Fibroblast of villous mesenchyme (primary cell): ENCODE results near the gene NSD1. TPM values are rescaled to one million over a fixed set of nuclear protein-coding genes. Genes with fewer than 3 reads are reported as not detected.

Experiments
- DNase-seq: peaks from one replicate; pipeline ENCODE4 v3.0.0-alpha.2; 2010; ENCODE audit warnings: low read depth
- H3K4me3 ChIP-seq: 2 replicates; pipeline ENCODE4 v1.5.1; 2011; ENCODE audit warnings: low read depth, mild to moderate bottlenecking, low read length
- CTCF ChIP-seq: IDR thresholded peaks from 2 replicates; pipeline ENCODE4 v1.5.1; 2012; ENCODE audit warnings: low read depth, mild to moderate bottlenecking, low read length; ENCODE audit not compliant: insufficient read depth
- total RNA-seq: library from RNA; depleted of rRNA; stranded (reverse); fragments of >200 nt; gene quantifications from 2 replicates; pipeline ENCODE4 v1.2.3, GENCODE V29; 2012

The NSD1 gene
- total RNA-seq, 1 donor = 70.0 TPM

GRCh38 chr5:177089825-177090641, 43.5 kb upstream of the NSD1 start:
- DNase-seq = no peak
- no peak overlapping the region for H3K4me3 ChIP-seq
- TF ChIP-seq CTCF = no peak

- no peak for TF ChIP-seq CTCF
Measured at GRCh38 chr5:177090813-177091212, 42.8 kb upstream of the NSD1 start.

GRCh38 chr5:177091232-177091631, 42.3 kb upstream of the NSD1 start:
- TF ChIP-seq CTCF = no peak
- no peak overlapping the region for H3K4me3 ChIP-seq
- no peak for DNase-seq

More at GRCh38 chr5:177090813-177091212, 42.8 kb upstream of the NSD1 start:
- H3K4me3 ChIP-seq = no peak overlapping the region
- DNase-seq = no peak

- no peak overlapping the region for H3K4me3 ChIP-seq
- TF ChIP-seq CTCF = no peak
- no peak for DNase-seq
Measured at GRCh38 chr5:177092178-177093081, 41.1 kb upstream of the NSD1 start.

- no peak for TF ChIP-seq CTCF
- DNase-seq = no peak
- no peak overlapping the region for H3K4me3 ChIP-seq
Measured at GRCh38 chr5:177093082-177093712, 40.4 kb upstream of the NSD1 start.

GRCh38 chr5:177093803-177094202, 39.8 kb upstream of the NSD1 start:
- TF ChIP-seq CTCF = no peak
- no peak for DNase-seq
- H3K4me3 ChIP-seq = no peak overlapping the region
